ENCODE results near the gene KIAA0930.
"Not testable (repeated sequence)": the region's sequence is repeated elsewhere in the genome, so short reads cannot be mapped to it uniquely, and the experiment has no call there.

KIAA0930 gene

GRCh38 chr22:45200860-45201511 is 39.7 kb downstream of the KIAA0930 start:
- DNase-seq (ENCODE audit: low read depth): no peak

GRCh38 chr22:45200230-45200629 is 40.5 kb downstream of the KIAA0930 start:
- DNase-seq (ENCODE audit: low read depth): no peak

DNA sequence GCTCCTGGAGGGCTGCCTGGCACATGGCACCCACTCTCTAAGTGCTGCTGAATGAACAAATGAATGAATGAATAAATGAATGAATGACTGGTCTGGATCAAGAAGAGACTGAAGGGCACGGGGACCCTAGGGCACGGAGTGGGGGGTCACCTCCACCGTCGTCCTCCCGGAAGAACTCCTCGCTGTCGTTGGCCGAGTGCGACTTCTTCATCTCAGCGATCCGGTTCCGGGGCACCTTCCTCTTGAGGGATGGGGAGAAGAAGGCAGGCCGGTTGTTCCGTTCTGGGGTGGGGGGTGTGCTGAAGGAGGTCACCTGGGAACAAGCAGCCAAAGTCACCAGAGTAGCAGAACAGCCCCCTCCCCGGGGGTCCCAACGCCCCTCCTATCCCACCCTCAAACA is 41.0 kb downstream of the KIAA0930 start:
- DNase-seq (ENCODE audit: low read depth): no peak

DNA sequence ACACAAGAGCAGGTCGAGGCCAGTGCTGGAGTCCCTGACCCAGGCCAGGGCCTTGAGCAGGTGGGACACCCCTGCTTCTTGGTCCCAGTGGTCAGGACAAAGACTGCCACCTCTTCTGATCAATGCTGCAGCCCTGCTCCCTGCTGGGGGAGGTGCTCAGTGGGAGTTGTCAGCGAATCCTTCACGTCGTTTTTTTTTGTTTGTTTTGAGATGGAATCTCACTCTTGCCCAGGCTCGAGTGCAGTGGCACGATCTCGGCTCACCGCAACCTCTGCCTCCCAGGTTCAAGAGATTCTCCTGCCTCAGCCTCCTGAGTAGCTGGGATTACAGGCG is 42.3 kb downstream of the KIAA0930 start:
- DNase-seq (ENCODE audit: low read depth): no peak

DNA sequence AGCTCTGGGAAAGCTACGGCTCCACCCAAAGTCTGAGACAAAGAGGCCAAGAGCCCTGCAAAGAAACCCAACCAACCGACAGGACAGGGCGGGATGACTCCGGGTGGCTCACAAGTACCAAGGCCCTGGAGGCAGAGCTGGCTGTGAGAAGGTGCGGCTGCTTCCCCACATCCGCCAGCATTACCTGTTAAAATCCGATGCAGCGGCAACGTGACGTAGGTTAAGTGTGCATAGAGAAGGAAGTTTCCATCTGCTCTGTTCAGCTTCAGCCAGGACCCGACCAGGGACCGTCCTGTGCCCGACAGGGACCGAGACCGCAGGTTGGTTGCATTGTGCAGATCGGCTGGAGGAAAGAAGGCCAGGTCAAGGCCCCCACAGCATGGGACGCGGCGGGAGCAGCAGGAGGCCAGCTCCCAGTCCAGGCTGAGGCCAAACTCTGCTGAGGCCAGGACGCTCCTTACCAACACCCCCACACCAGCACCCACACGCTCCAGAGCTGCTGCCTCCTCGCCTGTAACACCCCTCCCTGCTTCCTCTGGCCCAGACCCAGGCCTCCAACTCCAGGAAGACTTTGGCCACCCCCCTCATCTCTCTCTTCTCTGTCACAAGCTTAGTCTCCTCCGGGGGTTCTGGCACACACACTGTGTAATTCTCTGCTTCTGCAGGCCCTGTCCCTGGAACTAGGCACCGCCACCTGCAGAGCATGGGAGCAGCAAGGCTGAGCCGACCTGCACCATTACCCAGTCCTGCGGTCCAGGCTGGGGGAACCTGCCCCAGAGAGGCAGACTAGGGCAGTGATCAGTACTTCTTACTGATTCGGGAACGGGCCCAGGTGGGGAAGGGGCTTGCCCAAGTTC is 42.9 kb downstream of the KIAA0930 start:
- no peak for DNase-seq (ENCODE audit: low read depth)

GRCh38 chr22:45196926-45197605 is 43.6 kb downstream of the KIAA0930 start:
- DNase-seq (ENCODE audit: low read depth): no peak

GRCh38 chr22:45196308-45196707 is 44.4 kb downstream of the KIAA0930 start:
- DNase-seq (ENCODE audit: low read depth): no peak

- no peak for DNase-seq (ENCODE audit: low read depth)
Measured at GRCh38 chr22:45195616-45196015, 45.1 kb downstream of the KIAA0930 start.

GRCh38 chr22:45194686-45195085 is 46.0 kb downstream of the KIAA0930 start:
- DNase-seq (ENCODE audit: low read depth): no peak

GRCh38 chr22:45192701-45193187 is 48.0 kb downstream of the KIAA0930 start:
- DNase-seq (ENCODE audit: low read depth): no peak

- DNase-seq (ENCODE audit: low read depth): not testable (repeated sequence)
Measured at GRCh38 chr22:45191746-45192145, 48.9 kb downstream of the KIAA0930 start.

DNA sequence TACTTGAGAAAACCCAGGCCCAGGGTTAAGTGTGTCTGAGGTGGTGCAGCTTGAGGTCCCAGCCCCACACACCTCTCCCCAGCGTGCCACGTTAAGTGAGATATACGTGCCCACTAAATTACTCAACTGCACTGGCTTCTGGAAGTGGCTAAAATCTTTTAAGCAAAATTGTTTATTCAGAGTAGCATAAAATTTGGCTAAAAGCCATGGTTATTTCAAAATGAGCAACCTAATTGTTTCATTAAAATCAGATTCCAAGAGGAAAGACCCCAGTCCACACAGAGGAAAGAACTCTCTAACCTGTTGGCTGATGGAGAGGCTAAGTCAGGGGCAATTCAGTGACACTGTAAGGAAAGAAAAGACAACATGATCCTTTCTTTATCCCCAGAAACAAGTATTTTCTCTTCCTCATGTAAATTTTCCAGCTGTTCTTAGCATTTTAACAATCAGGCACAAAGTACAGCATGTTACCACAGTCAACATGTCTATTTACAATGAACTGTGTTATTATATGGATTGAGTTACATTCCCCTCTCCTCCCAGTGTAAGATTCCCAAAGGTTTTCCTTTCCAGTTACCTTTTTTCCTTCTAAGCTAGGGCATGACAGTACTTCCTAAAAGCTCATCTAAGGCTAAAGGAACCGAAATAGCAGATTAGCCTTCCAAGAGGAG is 50.4 kb downstream of the KIAA0930 start:
- DNase-seq (ENCODE audit: low read depth): no peak

- DNase-seq (ENCODE audit: low read depth): no peak
Measured at GRCh38 chr22:45188779-45189178, 51.9 kb downstream of the KIAA0930 start.

DNA sequence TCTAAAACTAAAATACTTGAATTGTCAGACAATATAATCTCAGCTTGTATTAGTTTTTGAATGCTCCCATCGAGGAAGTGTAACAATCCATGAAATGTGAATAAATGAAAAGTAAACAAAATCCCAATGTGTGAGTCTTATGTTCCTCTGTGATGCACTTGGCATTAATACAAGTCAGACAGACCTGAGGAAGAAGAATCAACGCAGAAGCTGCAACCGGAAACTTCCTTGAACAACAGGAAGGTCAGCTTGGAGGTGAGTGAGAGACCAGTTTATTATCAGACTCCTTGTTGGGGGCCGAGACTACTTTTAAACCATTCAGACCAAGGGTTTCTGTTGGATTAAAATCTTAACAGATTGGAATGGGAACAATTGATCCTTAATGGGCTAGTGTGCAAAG is 52.8 kb downstream of the KIAA0930 start:
- DNase-seq (ENCODE audit: low read depth): no peak

GRCh38 chr22:45185718-45186514 is 54.8 kb downstream of the KIAA0930 start:
- DNase-seq (ENCODE audit: low read depth): no peak

- DNase-seq (ENCODE audit: low read depth): no peak
Measured at GRCh38 chr22:45183974-45184373, 56.7 kb downstream of the KIAA0930 start.

GRCh38 chr22:45181766-45182165 is 58.9 kb downstream of the KIAA0930 start:
- no peak for DNase-seq (ENCODE audit: low read depth)

DNA sequence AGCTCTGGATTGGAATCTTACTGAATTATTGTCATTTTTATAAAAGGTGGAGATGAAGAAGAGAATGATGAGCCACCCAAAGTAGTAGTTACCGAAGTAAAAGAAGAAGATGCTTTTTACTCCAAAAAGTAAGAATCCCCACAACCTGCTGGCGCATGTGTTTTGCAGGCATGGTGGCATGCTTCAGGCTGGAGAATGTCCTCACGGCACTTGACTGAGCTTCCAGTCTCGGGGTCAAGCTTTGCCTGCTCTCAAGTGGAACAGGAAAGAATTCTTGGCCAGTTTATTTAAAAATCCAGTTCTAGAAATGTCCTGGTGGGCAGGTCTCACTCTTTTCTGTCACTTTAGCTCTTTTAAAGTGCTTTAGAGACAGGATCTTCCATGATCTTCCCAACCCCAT is 59.5 kb downstream of the KIAA0930 start:
- DNase-seq (ENCODE audit: low read depth): no peak

DNA sequence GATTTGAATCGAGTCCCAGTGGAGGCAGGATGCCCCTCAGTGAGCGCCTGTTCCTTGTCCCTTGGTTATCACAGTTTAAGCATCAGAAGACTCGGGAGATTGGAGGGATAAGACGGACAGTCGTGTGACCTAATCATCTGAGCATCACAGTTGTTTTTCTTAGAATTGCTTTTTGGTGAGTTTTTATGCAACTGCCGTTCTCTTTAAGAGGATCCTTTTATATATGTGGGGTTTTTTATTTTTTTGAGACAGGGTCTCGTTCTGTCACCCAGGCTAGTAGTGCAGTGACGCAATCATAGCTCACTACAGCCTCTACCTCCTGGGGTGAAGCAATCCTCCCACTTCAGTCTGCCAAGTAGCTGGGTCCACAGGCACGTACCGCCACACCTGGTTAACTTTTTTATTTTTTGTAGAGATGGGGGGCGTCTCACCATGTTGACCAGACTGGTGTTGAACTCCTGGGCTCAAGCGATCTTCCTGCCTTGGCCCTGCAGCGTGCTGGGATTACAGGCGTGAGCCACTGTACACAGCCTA is 60.5 kb downstream of the KIAA0930 start:
- no peak for DNase-seq (ENCODE audit: low read depth)

DNA sequence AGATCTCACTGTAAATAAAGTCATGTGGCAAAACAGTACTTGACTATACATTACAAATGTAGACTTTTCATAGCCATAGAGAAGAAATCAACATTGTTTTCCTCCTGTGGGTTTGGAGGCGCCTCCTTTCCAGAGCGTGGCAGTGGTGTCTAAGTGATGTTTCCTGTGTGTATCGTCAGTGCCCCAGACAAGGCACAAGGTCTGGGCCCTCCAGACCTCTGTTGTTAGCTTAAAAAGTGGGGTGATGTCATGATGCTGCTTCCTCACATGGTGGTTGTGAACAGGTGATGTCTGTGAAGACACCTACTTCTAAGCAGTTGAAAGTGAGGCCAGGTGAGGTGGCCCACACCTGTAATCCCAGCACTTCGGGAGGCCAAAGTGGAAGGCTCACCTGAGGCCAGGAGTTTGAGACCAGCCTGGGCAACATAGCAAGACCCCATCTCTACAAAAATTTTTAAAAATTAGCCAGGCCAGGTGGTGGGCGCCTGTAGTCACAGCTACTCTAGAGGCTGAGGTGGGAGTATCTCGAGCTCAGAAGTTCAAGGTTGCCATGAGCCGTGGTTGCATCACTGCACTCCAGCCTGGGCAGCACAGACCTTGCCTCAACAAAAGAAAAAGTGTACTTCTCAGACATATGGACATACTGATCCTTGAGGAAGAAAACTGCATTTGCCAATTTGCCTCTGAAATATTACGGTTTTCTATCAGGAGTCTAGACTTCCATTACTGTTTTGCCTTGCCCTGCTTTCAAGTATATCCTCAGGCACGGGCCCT is 61.2 kb downstream of the KIAA0930 start:
- no peak for DNase-seq (ENCODE audit: low read depth)
